Measurements from ENCODE around the gene NENF. TPM values are rescaled to one million over a fixed set of nuclear protein-coding genes. Genes with fewer than 3 reads are reported as not detected.

NENF gene
- polyA plus RNA-seq, 1 donor (not counting 4 experiments of a cell fraction or from before 2014, with no cell fraction given), result 65.6 TPM

GRCh38 chr1:212451416-212452322 is 18.9 kb downstream of the NENF start:
- no peak overlapping the region for H3K4me3 ChIP-seq (ENCODE audit: control insufficient read depth in 2 of 3, extremely low read depth in 1 of 3, insufficient read depth in 2 of 3, low read depth in 1 of 3, low read length in 3 of 3)
- H3K36me3 ChIP-seq (ENCODE audit: control insufficient read depth in 2 of 2, extremely low read depth in 1 of 2, insufficient read depth in 2 of 2, low read length in 2 of 2), result no peaks in the 10 kb centered on the region
- H3K4me1 ChIP-seq (ENCODE audit: control insufficient read depth, extremely low read depth, insufficient read depth, low read length), result no peaks in the 10 kb centered on the region
- no peaks in the 10 kb centered on the region for H3K9me1 ChIP-seq (ENCODE audit: control insufficient read depth, extremely low read depth, insufficient read depth, low read length)
- no peaks in the 10 kb centered on the region for H4K20me1 ChIP-seq (ENCODE audit: control insufficient read depth, extremely low read depth, insufficient read depth, low read length)
- no peaks in the 10 kb centered on the region for H3K27me3 ChIP-seq (ENCODE audit: control insufficient read depth, extremely low read depth, insufficient read depth, low read length)
- no peak overlapping the region for H3K27ac ChIP-seq (ENCODE audit: control insufficient read depth, insufficient read depth, low read length)
- TF ChIP-seq EZH2 (IDR thresholded peaks at IDR 0.05; ENCODE audit: low read length) (no peak), CTCF (optimal IDR thresholded peaks at IDR 0.05 in 1 of 3, IDR thresholded peaks at IDR 0.05 in 1 of 3, conservative IDR thresholded peaks at IDR 0.05 in 1 of 3; ENCODE audit: extremely low read depth in 1 of 3, insufficient read depth in 2 of 3, low read length in 3 of 3) (no peak)
- DNase-seq (ENCODE audit: low read depth, low spot score) (no peak), FAIRE-seq (no peak)
- H3K79me2 ChIP-seq (ENCODE audit: control insufficient read depth, insufficient read depth, low read length), result no peaks in the 10 kb centered on the region
- no peak overlapping the region for H2AFZ ChIP-seq (ENCODE audit: control insufficient read depth, low read length)
- dilution Hi-C loops (cut with MboI; ENCODE audit: extremely low pct_ligation_motif_present, low sequenced_read_pairs), result no loop called here
- H3K9ac ChIP-seq (ENCODE audit: control insufficient read depth, extremely low read depth, insufficient read depth, low read length), result no peak overlapping the region
- H3K9me3 ChIP-seq (ENCODE audit: control insufficient read depth, low read depth, low read length), result no peaks in the 10 kb centered on the region
- H3K4me2 ChIP-seq (ENCODE audit: control insufficient read depth, extremely low read depth, insufficient read depth, low read depth, low read length), result no peak overlapping the region

- no peak overlapping the region for H2AFZ ChIP-seq (ENCODE audit: control insufficient read depth, low read length)
These were observed 19.8 kb downstream of the NENF start for GRCh38 chr1:212452323-212453155.

More at GRCh38 chr1:212452323-212453155, 19.8 kb downstream of the NENF start:
- dilution Hi-C loops (cut with MboI; ENCODE audit: extremely low pct_ligation_motif_present, low sequenced_read_pairs), result no loop called here
- Histone ChIP-seq H3K9me3 (ENCODE audit: control insufficient read depth, low read depth, low read length) (no peaks in the 10 kb centered on the region), H4K20me1 (ENCODE audit: control insufficient read depth, extremely low read depth, insufficient read depth, low read length) (no peaks in the 10 kb centered on the region), H3K9me1 (ENCODE audit: control insufficient read depth, extremely low read depth, insufficient read depth, low read length) (no peaks in the 10 kb centered on the region), H3K79me2 (ENCODE audit: control insufficient read depth, insufficient read depth, low read length) (no peaks in the 10 kb centered on the region), H3K27me3 (ENCODE audit: control insufficient read depth, extremely low read depth, insufficient read depth, low read length) (no peaks in the 10 kb centered on the region), H3K27ac (ENCODE audit: control insufficient read depth, insufficient read depth, low read length) (no peak overlapping the region), H3K36me3 (ENCODE audit: control insufficient read depth in 2 of 2, extremely low read depth in 1 of 2, insufficient read depth in 2 of 2, low read length in 2 of 2) (no peaks in the 10 kb centered on the region), H3K4me3 (ENCODE audit: control insufficient read depth in 2 of 3, extremely low read depth in 1 of 3, insufficient read depth in 2 of 3, low read depth in 1 of 3, low read length in 3 of 3) (no peak overlapping the region), H3K9ac (ENCODE audit: control insufficient read depth, extremely low read depth, insufficient read depth, low read length) (no peak overlapping the region), H3K4me2 (ENCODE audit: control insufficient read depth, extremely low read depth, insufficient read depth, low read depth, low read length) (no peak overlapping the region), H3K4me1 (ENCODE audit: control insufficient read depth, extremely low read depth, insufficient read depth, low read length) (no peaks in the 10 kb centered on the region)
- no peak for TF ChIP-seq CTCF (optimal IDR thresholded peaks at IDR 0.05 in 1 of 3, IDR thresholded peaks at IDR 0.05 in 1 of 3, conservative IDR thresholded peaks at IDR 0.05 in 1 of 3; ENCODE audit: extremely low read depth in 1 of 3, insufficient read depth in 2 of 3, low read length in 3 of 3)
- no peak for TF ChIP-seq EZH2 (IDR thresholded peaks at IDR 0.05; ENCODE audit: low read length)
- no peak for DNase-seq (ENCODE audit: low read depth, low spot score)
- no peak for FAIRE-seq

All from keratinocyte (primary cell).